Ecto neural progenitor cell (in vitro differentiated cells): ENCODE data around the gene CRYBG3.

Experiments used
- DNase-seq: peaks from one replicate; pipeline ENCODE4 v3.0.0-alpha.2; 2018; ENCODE audit warnings: low spot score

Gene CRYBG3

GRCh38 chr3:97948351-97949109 lies 126.7 kb downstream of the CRYBG3 start:
- DNase-seq: no peak

GRCh38 chr3:97949110-97949485 lies 127.3 kb downstream of the CRYBG3 start:
- no peak for DNase-seq

- no peak for DNase-seq
Measured at GRCh38 chr3:97949743-97950142, 127.9 kb downstream of the CRYBG3 start.

- DNase-seq: no peak
Measured at GRCh38 chr3:97950360-97950759, 128.5 kb downstream of the CRYBG3 start.

- DNase-seq: no peak
Measured at GRCh38 chr3:97952280-97952679, 130.5 kb downstream of the CRYBG3 start.

GRCh38 chr3:97952872-97953271 lies 131.1 kb downstream of the CRYBG3 start:
- no peak for DNase-seq

GRCh38 chr3:97954228-97954827 lies 132.5 kb downstream of the CRYBG3 start:
- DNase-seq: no peak

- DNase-seq: no peak
Measured at GRCh38 chr3:97956051-97956450, 134.2 kb downstream of the CRYBG3 start.

- DNase-seq: no peak
Measured at GRCh38 chr3:97957617-97958311, 136.0 kb downstream of the CRYBG3 start.

- DNase-seq: no peak
Measured at GRCh38 chr3:97958396-97958795, 136.6 kb downstream of the CRYBG3 start.

GRCh38 chr3:97958796-97959195 lies 137.0 kb downstream of the CRYBG3 start:
- DNase-seq: no peak

- no peak for DNase-seq
Measured at GRCh38 chr3:97959872-97960271, 138.1 kb downstream of the CRYBG3 start.

GRCh38 chr3:97960551-97960950 lies 138.7 kb downstream of the CRYBG3 start:
- no peak for DNase-seq

- DNase-seq: no peak
Measured at GRCh38 chr3:97960993-97961766, 139.4 kb downstream of the CRYBG3 start.

- DNase-seq: no peak
Measured at GRCh38 chr3:97967966-97968365, 146.2 kb downstream of the CRYBG3 start.

- DNase-seq: no peak
Measured at GRCh38 chr3:97968376-97968775, 146.6 kb downstream of the CRYBG3 start.

- no peak for DNase-seq
Measured at GRCh38 chr3:97969541-97969940, 147.7 kb downstream of the CRYBG3 start.

GRCh38 chr3:97970156-97970555 lies 148.3 kb downstream of the CRYBG3 start:
- no peak for DNase-seq

- DNase-seq: no peak
Measured at GRCh38 chr3:97970956-97971620, 149.3 kb downstream of the CRYBG3 start.

GRCh38 chr3:97971679-97972567 lies 150.1 kb downstream of the CRYBG3 start, which contains the start of gene RIOX2:
TSS of gene RIOX2 (minus strand) at chr3:97972431. CDS start at chr3:97967593, 4,838 bp downstream.
- peak; percentile 75 for DNase-seq

GRCh38 chr3:97972976-97973375 lies 151.2 kb downstream of the CRYBG3 start:
- DNase-seq: no peak
